ENCODE measurements around the gene KAT8.
"Not testable (repeated sequence)": the region's sequence is repeated elsewhere in the genome, so short reads cannot be mapped to it uniquely, and the experiment has no call there.

- not testable (repeated sequence) for TF ChIP-seq ZBTB33 (CRISPR knock-in tag; IDR thresholded peaks at IDR 0.05); GTF3A (CRISPR knock-in tag; conservative IDR thresholded peaks at IDR 0.05); ZFY (CRISPR knock-in tag; IDR thresholded peaks at IDR 0.05); NR2F1 (CRISPR knock-in tag; IDR thresholded peaks at IDR 0.05); ZHX1 (CRISPR knock-in tag; IDR thresholded peaks at IDR 0.05; ENCODE audit: low read depth); RAD21 (CRISPR knock-in tag; IDR thresholded peaks at IDR 0.05); DPF2 (CRISPR knock-in tag; IDR thresholded peaks at IDR 0.05; ENCODE audit: borderline replicate concordance, low read depth)
Measured at GRCh38 chr16:31150976-31151375, 33.5 kb downstream of the KAT8 start.

Measured in HepG2 (cell line).